ENCODE measurements around the gene ZNF3. TPM values are rescaled to one million over a fixed set of nuclear protein-coding genes. Genes with fewer than 3 reads are reported as not detected.
A peak's percentile ranks its signal among the peaks of the same experiment; 100 is the strongest.

The ZNF3 gene
- total and polyA plus RNA-seq, 2 experiments from 2014 or later: 37.2 to 45.5 TPM

DNA sequence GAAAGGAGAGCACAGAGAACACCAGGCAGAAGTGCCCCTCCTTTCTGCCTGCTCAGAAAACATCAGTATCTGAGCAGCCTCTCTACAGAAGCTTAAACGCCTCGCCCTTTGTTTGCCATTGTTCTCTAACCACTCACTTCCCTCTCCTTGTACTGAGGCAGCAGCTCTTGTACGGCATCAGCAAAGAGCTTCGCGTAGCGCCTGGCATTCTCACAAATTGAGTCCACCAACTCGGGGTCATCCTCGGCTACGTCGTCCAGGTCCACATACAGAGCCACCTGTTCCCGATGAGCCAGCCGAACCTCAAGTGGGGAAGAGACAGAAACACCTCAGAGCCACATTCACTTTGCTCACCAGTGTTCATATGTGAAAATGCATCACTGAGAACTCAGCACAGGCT lies 17.9 kb upstream of the ZNF3 start:
- Histone ChIP-seq H3K27me3 (no peaks in the 10 kb centered on the region), H3K36me3 (peaks cover 46% of the 10 kb centered on the region), H3K4me1 (ENCODE audit: low read depth) (no peaks in the 10 kb centered on the region), H3K9me3 (ENCODE audit: low read depth) (no peaks in the 10 kb centered on the region), H3K27ac (no peak overlapping the region), H3K4me3 (peak overlapping the region; percentile 86)
- TF ChIP-seq, protein P1, sequence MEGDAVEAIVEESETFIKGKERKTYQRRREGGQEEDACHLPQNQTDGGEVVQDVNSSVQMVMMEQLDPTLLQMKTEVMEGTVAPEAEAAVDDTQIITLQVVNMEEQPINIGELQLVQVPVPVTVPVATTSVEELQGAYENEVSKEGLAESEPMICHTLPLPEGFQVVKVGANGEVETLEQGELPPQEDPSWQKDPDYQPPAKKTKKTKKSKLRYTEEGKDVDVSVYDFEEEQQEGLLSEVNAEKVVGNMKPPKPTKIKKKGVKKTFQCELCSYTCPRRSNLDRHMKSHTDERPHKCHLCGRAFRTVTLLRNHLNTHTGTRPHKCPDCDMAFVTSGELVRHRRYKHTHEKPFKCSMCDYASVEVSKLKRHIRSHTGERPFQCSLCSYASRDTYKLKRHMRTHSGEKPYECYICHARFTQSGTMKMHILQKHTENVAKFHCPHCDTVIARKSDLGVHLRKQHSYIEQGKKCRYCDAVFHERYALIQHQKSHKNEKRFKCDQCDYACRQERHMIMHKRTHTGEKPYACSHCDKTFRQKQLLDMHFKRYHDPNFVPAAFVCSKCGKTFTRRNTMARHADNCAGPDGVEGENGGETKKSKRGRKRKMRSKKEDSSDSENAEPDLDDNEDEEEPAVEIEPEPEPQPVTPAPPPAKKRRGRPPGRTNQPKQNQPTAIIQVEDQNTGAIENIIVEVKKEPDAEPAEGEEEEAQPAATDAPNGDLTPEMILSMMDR (IDR thresholded peaks at IDR 0.05; ENCODE audit: low read depth, low read length): no peak
- no peak for DNase-seq (ENCODE audit: low read depth in 1 of 2, low spot score in 1 of 2)

DNA sequence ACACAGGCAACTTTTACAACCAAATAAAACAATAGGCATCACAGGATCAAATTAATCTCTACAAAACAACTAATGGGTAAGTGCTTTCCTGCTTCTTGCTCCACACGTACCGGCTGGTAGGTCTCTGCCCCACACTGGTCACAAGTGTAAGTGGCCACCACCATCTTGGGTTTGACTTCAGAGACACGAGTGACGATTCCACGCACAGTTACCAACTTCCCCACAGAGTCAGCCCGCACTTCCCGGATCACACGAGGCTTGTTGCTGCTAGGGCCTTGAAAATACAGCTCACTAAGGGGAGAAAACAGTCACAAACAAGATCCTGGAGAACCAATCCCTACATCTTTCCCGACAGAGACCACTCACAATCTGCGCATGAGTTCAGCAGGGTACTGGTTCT lies 17.4 kb upstream of the ZNF3 start:
- H3K4me3 ChIP-seq: no peak overlapping the region
- H3K27me3 ChIP-seq: no peaks in the 10 kb centered on the region
- H3K27ac ChIP-seq: no peak overlapping the region
- TF ChIP-seq, protein P1 (IDR thresholded peaks at IDR 0.05; ENCODE audit: low read depth, low read length): no peak
- H3K36me3 ChIP-seq: peaks cover 51% of the 10 kb centered on the region
- H3K4me1 ChIP-seq (ENCODE audit: low read depth): no peaks in the 10 kb centered on the region
- no peak for DNase-seq (ENCODE audit: low read depth in 1 of 2, low spot score in 1 of 2)
- no peaks in the 10 kb centered on the region for H3K9me3 ChIP-seq (ENCODE audit: low read depth)

GRCh38 chr7:100095704-100096103 lies 14.2 kb upstream of the ZNF3 start:
- no peak overlapping the region for H3K4me3 ChIP-seq
- no peaks in the 10 kb centered on the region for H3K9me3 ChIP-seq (ENCODE audit: low read depth)
- no peaks in the 10 kb centered on the region for H3K27me3 ChIP-seq
- H3K4me1 ChIP-seq (ENCODE audit: low read depth): no peaks in the 10 kb centered on the region
- no peak overlapping the region for H3K27ac ChIP-seq
- TF ChIP-seq, protein P1 (IDR thresholded peaks at IDR 0.05; ENCODE audit: low read depth, low read length): no peak
- DNase-seq (ENCODE audit: low read depth in 1 of 2, low spot score in 1 of 2): no peak
- peaks cover 81% of the 10 kb centered on the region for H3K36me3 ChIP-seq

- TF ChIP-seq, protein P1 (IDR thresholded peaks at IDR 0.05; ENCODE audit: low read depth, low read length): no peak
- Histone ChIP-seq H3K36me3 (peaks cover 85% of the 10 kb centered on the region), H3K4me1 (ENCODE audit: low read depth) (no peaks in the 10 kb centered on the region), H3K27me3 (no peaks in the 10 kb centered on the region), H3K4me3 (no peak overlapping the region), H3K27ac (no peak overlapping the region), H3K9me3 (ENCODE audit: low read depth) (no peaks in the 10 kb centered on the region)
- DNase-seq (ENCODE audit: low read depth in 1 of 2, low spot score in 1 of 2): no peak
Measured at GRCh38 chr7:100095289-100095688, 13.8 kb upstream of the ZNF3 start.

- H3K27me3 ChIP-seq: no peaks in the 10 kb centered on the region
- H3K9me3 ChIP-seq (ENCODE audit: low read depth): no peaks in the 10 kb centered on the region
- no peak overlapping the region for H3K4me3 ChIP-seq
- no peak for DNase-seq (ENCODE audit: low read depth in 1 of 2, low spot score in 1 of 2)
- TF ChIP-seq, protein P1 (IDR thresholded peaks at IDR 0.05; ENCODE audit: low read depth, low read length): no peak
- peaks cover 84% of the 10 kb centered on the region for H3K36me3 ChIP-seq
- no peak overlapping the region for H3K27ac ChIP-seq
- peaks cover 2% of the 10 kb centered on the region for H3K4me1 ChIP-seq (ENCODE audit: low read depth)
Measured at GRCh38 chr7:100093925-100094486, 12.5 kb upstream of the ZNF3 start.

Data from cardiac muscle cell (in vitro differentiated cells and primary cell).